HG03460 (cell line): ENCODE measurements around the gene GRIK5.

Experiments
- ATAC-seq: cut with Tn5 transposase; IDR thresholded peaks from one replicate; pipeline ENCODE4 v1.9.1; 2021; ENCODE audit not compliant: unreplicated experiment

GRIK5 gene

DNA sequence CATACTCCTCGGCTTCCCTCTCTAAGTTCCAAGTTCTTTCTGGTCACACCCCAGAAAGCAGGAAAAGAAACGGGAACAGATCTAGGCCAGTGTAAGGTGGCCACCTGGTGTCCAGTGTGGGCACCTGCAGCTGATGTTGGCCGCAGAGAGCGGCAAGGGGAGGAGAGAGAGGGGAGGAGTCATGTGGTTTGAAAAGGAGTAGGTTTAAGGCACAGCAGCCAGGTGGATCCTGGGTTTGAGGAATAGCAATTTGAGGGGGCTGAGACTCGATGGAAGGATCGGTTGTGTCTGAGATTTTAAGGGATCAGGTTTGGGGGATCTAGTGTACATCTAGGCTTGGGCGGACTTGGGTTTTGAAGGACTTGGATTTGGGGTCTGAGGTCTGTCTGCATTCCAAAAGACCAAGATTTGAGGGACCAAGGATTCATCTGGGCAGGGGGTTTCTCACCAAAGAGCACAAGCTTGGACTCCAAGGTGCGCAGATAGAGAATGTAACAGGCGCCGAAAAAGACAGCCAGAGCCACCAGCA is 112.1 kb downstream of the GRIK5 start:
- ATAC-seq = no peak

DNA sequence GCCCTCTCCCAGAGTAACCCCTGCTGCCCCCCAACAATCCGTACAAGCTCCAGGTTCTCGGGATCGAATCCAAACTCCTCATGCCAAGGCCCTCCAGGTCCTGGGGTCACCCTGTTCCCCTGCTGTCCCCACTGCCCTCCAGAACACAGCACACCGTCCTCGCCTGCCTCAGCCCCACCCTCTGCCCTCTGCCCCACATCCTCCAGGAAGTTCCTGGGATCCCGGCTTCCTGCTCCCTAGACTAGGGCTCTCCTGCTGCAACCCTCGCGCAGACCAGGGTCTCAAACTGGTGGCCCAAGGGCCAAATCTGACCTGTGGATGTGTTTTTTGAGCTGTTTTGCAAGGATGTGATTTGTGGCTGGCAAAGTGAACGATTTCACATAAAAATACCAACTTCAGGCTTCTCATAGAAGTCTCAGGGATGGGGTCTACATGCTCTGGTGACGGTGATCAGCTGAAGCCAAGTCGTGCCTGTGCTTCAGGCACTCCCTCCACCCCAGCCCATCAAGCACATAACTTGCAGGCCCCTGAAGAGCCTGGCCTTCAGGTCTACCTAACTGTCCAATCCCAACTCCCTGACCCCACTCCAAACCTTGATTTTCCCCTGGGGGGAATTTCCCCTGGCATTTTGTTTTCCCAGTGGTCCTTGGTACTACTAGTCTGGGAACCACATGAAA is 112.7 kb downstream of the GRIK5 start:
- ATAC-seq = no peak

DNA sequence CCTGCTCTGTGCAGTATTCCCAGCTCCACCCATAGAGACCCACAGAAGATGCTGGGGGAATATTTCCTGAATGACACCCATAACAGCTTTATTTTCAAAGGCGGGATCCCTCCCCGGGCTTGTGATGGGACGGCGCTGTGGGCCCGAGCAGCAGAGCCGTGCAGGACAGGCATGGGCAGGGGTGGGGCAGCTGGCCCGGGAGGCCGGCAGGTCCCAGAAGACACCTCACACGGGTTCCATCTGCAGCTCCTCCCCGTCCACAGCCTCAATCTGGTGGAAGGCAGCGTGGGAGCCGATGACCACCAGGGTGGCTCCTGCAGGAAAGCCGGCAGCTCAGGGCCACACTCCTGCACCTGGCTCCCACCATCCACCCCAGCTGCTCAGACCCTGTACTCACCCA is 113.4 kb downstream of the GRIK5 start:
- ATAC-seq = no peak

DNA sequence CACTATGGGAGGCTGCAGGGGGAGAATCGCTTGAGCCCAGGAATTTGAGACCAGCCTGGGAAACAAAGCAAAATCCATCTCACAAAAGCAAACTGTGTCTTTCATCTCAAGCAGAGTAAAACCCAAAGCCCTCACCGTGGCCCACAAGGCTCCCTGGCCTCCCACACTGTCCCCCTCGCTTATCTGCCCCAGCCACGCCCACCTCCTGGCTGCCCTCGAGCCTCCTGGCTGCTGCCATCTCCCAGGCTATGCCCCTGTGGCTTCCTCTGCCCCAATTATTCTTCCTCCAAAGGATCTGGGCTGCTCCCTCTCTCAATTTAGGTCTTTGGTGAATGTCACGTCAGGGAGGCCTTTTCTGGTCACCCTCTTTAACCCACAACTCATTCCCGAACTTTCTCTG is 114.5 kb downstream of the GRIK5 start:
- ATAC-seq = no peak

DNA sequence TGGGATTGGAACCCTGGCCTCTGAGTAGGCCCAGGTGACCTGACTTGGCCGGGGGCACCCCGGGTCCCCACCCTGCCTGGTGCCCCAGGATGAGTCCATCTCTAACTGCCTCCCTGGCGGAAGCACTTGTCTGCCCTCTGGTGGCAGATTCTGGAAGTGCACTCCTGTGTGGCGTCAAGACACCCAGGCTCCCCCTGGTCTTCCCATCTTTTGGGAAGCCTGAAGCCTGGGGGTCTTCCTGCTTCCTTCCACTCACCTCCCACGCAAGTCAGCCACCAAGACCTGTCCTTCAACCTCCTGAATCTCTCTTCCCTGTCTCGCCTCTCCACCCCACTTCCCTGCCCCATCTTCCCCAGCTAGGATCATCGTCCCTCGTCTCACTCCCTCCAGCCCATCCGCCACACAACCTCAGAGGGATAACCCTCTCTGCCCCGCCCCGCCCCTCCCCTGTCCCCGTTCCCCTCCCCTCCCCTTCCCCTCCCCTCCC is 118.3 kb downstream of the GRIK5 start:
- ATAC-seq = no peak
